22Rv1 (cell line): ENCODE results near the gene CHRNA4.

Source experiments
- ZFX ChIP-seq: fragments of 450-650 bp; IDR thresholded peaks from 2 replicates; pipeline ENCODE4 v1.6.1; 2017; ENCODE audit warnings: antibody characterized with exemption, borderline replicate concordance
- TF ChIP-seq, protein P1 (sequence below): fragments of 450-650 bp; IDR thresholded peaks from 2 replicates; pipeline ENCODE4 v1.5.1; 2017; ENCODE audit warnings: mild to moderate bottlenecking

DNA sequence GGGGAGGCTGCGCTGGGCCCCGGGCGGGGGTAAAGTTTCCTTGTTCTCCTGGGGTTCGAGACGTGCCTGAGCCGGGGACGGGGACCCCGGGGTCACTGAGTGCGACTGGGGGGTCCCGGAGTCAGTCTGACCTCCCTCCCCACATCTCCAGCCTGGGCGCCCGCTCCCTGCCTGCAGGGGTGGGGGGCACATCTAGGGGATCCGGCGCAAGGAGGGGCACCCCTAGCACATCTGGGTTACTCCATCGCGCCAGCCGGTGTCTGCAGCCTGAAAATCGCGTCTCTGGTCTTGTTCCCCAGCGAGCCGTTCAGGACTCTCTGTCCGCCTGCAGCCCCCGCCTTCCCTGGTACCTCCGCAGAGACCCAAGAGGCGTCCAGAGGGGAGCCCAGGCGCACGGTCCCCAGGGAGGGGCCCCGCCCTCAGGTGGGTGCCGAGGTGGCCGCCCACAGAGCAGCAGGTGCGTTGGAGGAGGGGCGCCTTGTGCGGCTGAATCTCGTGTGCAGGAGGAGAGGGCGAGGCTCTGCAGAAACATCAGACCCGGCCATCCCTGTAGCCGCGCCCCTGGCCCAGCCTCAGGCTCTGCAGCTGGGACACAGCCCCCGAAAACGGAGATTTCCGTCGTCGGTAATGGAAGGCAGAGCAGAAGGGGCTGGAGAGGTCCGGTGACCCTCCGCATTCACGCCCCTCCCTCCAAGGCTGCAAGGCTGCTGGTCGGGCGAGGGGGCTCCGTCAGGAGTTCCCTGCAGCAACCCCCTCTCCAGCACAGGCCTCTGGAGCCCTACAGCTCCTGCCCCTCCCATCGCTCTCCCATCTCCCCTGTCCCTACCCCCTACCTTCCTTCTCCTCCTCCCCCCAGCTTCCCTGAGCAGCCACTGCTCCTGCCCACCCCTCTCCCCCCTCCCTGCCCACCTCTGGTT lies 628 bp upstream of the CHRNA4 start:
- TF ChIP-seq, protein P1, sequence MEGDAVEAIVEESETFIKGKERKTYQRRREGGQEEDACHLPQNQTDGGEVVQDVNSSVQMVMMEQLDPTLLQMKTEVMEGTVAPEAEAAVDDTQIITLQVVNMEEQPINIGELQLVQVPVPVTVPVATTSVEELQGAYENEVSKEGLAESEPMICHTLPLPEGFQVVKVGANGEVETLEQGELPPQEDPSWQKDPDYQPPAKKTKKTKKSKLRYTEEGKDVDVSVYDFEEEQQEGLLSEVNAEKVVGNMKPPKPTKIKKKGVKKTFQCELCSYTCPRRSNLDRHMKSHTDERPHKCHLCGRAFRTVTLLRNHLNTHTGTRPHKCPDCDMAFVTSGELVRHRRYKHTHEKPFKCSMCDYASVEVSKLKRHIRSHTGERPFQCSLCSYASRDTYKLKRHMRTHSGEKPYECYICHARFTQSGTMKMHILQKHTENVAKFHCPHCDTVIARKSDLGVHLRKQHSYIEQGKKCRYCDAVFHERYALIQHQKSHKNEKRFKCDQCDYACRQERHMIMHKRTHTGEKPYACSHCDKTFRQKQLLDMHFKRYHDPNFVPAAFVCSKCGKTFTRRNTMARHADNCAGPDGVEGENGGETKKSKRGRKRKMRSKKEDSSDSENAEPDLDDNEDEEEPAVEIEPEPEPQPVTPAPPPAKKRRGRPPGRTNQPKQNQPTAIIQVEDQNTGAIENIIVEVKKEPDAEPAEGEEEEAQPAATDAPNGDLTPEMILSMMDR = no peak
- TF ChIP-seq ZFX = no peak
